ENCODE measurements around the gene IFT172.

- TF ChIP-seq EZH2 (IDR thresholded peaks at IDR 0.05; ENCODE audit: insufficient read depth, poor library complexity, severe bottlenecking) (no peak), EZH2phosphoT487 (IDR thresholded peaks at IDR 0.05; ENCODE audit: insufficient read depth, low read depth) (no peak)
These were observed at the start of gene IFT172 for GRCh38 chr2:27489498-27490397.
